IMR-90 (cell line): Measurements from ENCODE around the gene NR2C2. TPM values are rescaled to one million over a fixed set of nuclear protein-coding genes. Genes with fewer than 3 reads are reported as not detected.

Source experiments
- ATAC-seq: fragments of 200-7000 bp; cut with Tn5 transposase; 2 replicates; pipeline ENCODE4 v1.9.1; 2020; ENCODE audit warnings: low read depth, mild to moderate bottlenecking, moderate library complexity
- BruUV-seq: library from RNA; stranded (reverse); fragments of 400-500 nt; replicated peaks from 2 replicates; lab custom pipeline; 2021; lab: Mats Ljungman, UMichigan
- CTCF ChIA-PET: fragments of 300-600 bp; formaldehyde crosslinking; extraction: SDS; loops from one replicate; lab custom pipeline; 2021; ENCODE audit warnings: antibody characterized with exemption; lab: Yijun Ruan, JAX
- POLR2A ChIA-PET: fragments of 300-600 bp; sonication (Branson Sonifier 250); formaldehyde crosslinking; loops from one replicate; lab custom pipeline; 2022; ENCODE audit warnings: antibody characterized with exemption; ENCODE audit not compliant: unreplicated experiment; lab: Charles Lee
- DNase-seq: peaks from one replicate; pipeline ENCODE4 v3.0.0; 2013
- H2AFZ ChIP-seq: replicated peaks from 2 replicates; pipeline ENCODE3; 2013; ENCODE audit warnings: low read length, mild to moderate bottlenecking; ENCODE audit not compliant: poor library complexity
- H2AK5ac ChIP-seq: 2 replicates; pipeline ENCODE4 v1.6.1; 2013; ENCODE audit warnings: low read depth, low read length, inconsistent platforms
- H2AK9ac ChIP-seq: replicated peaks from 2 replicates; pipeline ENCODE3; 2013; ENCODE audit warnings: mild to moderate bottlenecking, low read depth, low read length, moderate library complexity; ENCODE audit not compliant: poor library complexity
- H2BK120ac ChIP-seq: 2 replicates; pipeline ENCODE4 v1.6.1; 2013; ENCODE audit warnings: low read depth, low read length, inconsistent platforms
- H2BK15ac ChIP-seq: 3 replicates; pipeline ENCODE4 v1.6.1; 2013; ENCODE audit warnings: low read depth, low read length, inconsistent platforms
- H2BK20ac ChIP-seq: 2 replicates; pipeline ENCODE4 v1.6.1; 2013; ENCODE audit warnings: low read depth, mild to moderate bottlenecking, inconsistent platforms, low read length, moderate library complexity
- H2BK5ac ChIP-seq: 2 replicates; pipeline ENCODE4 v1.6.1; 2013; ENCODE audit warnings: mild to moderate bottlenecking, low read depth, low read length, inconsistent platforms; ENCODE audit not compliant: poor library complexity, severe bottlenecking
- H3K14ac ChIP-seq: replicated peaks from 2 replicates; pipeline ENCODE4 v1.6.1; 2013; ENCODE audit warnings: low read depth, low read length, inconsistent platforms
- H3K18ac ChIP-seq: 2 replicates; pipeline ENCODE4 v1.6.1; 2013; ENCODE audit warnings: low read depth, low read length, control low read depth
- H3K23ac ChIP-seq: 2 replicates; pipeline ENCODE4 v1.6.1; 2013; ENCODE audit warnings: low read depth, low read length, inconsistent platforms
- H3K27ac ChIP-seq: 2 replicates; pipeline ENCODE4 v1.5.1; 2013; ENCODE audit warnings: mild to moderate bottlenecking, control low read depth, low read length; ENCODE audit not compliant: insufficient read depth
- H3K27me3 ChIP-seq: 2 replicates; pipeline ENCODE4 v1.6.1; 2013; ENCODE audit warnings: low read length; ENCODE audit not compliant: control insufficient read depth, insufficient read depth
- H3K36me3 ChIP-seq: 2 replicates; pipeline ENCODE4 v1.6.1; 2013; ENCODE audit warnings: low read length, mixed read lengths; ENCODE audit not compliant: control insufficient read depth, insufficient read depth
- H3K4ac ChIP-seq: 2 replicates; pipeline ENCODE4 v1.6.1; 2013; ENCODE audit warnings: low read depth, low read length, inconsistent platforms
- H3K4me1 ChIP-seq: 2 replicates; pipeline ENCODE4 v1.6.1; 2013; ENCODE audit warnings: low read length, mixed read lengths; ENCODE audit not compliant: control insufficient read depth, insufficient read depth
- H3K4me2 ChIP-seq: 2 replicates; pipeline ENCODE4 v1.6.1; 2013; ENCODE audit warnings: low read depth, mild to moderate bottlenecking, control low read depth, low read length, moderate library complexity
- H3K4me3 ChIP-seq: 2 replicates; pipeline ENCODE4 v1.5.1; 2013; ENCODE audit warnings: low read depth, mild to moderate bottlenecking, control low read depth, low read length, moderate library complexity; ENCODE audit not compliant: insufficient read depth
- H3K56ac ChIP-seq: 2 replicates; pipeline ENCODE4 v1.6.1; 2013; ENCODE audit warnings: low read length, inconsistent platforms; ENCODE audit not compliant: insufficient read depth; ENCODE audit errors: extremely low read depth
- H3K79me1 ChIP-seq, 2 experiments: 2 replicates each; pipeline ENCODE4 v1.6.1; 2013; ENCODE audit warnings: low read length in 2 of 2, inconsistent platforms in 1 of 2, low read depth in 1 of 2
- H3K9ac ChIP-seq: 2 replicates; pipeline ENCODE4 v1.6.1; 2013; ENCODE audit warnings: low read depth, low read length, control low read depth
- H3K9me1 ChIP-seq: 2 replicates; pipeline ENCODE4 v1.6.1; 2013; ENCODE audit warnings: low read length, inconsistent platforms; ENCODE audit not compliant: insufficient read depth
- H3K9me3 ChIP-seq: 2 replicates; pipeline ENCODE4 v1.6.1; 2013; ENCODE audit warnings: low read length; ENCODE audit not compliant: control insufficient read depth, insufficient read depth
- H4K20me1 ChIP-seq: 2 replicates; pipeline ENCODE4 v1.6.1; 2013; ENCODE audit warnings: low read length, inconsistent platforms; ENCODE audit not compliant: insufficient read depth
- H4K5ac ChIP-seq: 2 replicates; pipeline ENCODE4 v1.6.1; 2013; ENCODE audit warnings: mild to moderate bottlenecking, low read depth, low read length, control low read depth
- H4K8ac ChIP-seq, 2 experiments: 2 replicates each; pipeline ENCODE4 v1.6.1; 2013; ENCODE audit warnings: low read depth in 2 of 2, low read length in 2 of 2, control low read depth in 1 of 2, inconsistent platforms in 1 of 2
- H4K91ac ChIP-seq: 2 replicates; pipeline ENCODE4 v1.6.1; 2013; ENCODE audit warnings: low read depth, low read length, inconsistent platforms; ENCODE audit not compliant: insufficient read depth
- CHD1 ChIP-seq: IDR thresholded peaks from 2 replicates; pipeline ENCODE4 v1.6.1; 2012; ENCODE audit warnings: low read depth, low read length, improper control_type of control experiment
- FOS ChIP-seq: fragments of 150-350 bp; IDR thresholded peaks from 2 replicates; pipeline ENCODE4 v1.6.1; 2016; ENCODE audit warnings: low read depth, low read length
- MXI1 ChIP-seq: IDR thresholded peaks from 2 replicates; pipeline ENCODE4 v1.6.1; 2012; ENCODE audit warnings: low read depth, mild to moderate bottlenecking, low read length, moderate library complexity, borderline replicate concordance
- RAD21 ChIP-seq: IDR thresholded peaks from 2 replicates; pipeline ENCODE4 v1.6.1; 2012; ENCODE audit warnings: low read length, improper control_type of control experiment
- RCOR1 ChIP-seq: IDR thresholded peaks from 2 replicates; pipeline ENCODE4 v1.6.1; 2012; ENCODE audit warnings: mild to moderate bottlenecking, low read length, improper control_type of control experiment; ENCODE audit not compliant: insufficient replicate concordance
- WGBS, 2 experiments: methylation state at CpG; one replicate each; pipeline versions ENCODE4 v1.1.5 to v1.1.7; 2013; ENCODE audit warnings: missing lambda C conversion rate in 2 of 2; ENCODE audit not compliant: insufficient read length in 1 of 2; ENCODE audit errors: extremely low coverage in 2 of 2; 5-methylcytosine and 5-hydroxymethylcytosine counted together
- dilution Hi-C: fragments of 300-500 bp; cut with HindIII; formaldehyde crosslinking; loops from one replicate; pipeline ENCODE4 v1.14.3; 2018; ENCODE audit warnings: low sequenced_read_pairs; ENCODE audit not compliant: unreplicated experiment
- in situ Hi-C: fragments of 300-500 bp; cut with MboI; formaldehyde crosslinking; loops from 3 replicates; pipeline ENCODE4 v1.14.3; 2019; ENCODE audit warnings: low sequenced_read_pairs, inconsistent platforms, mixed read lengths
- intact Hi-C: fragments of 100-400 bp; cut with micrococcal nuclease; formaldehyde crosslinking; loops from 2 replicates; pipeline ENCODE4 v1.10.0; 2022
- polyA plus RNA-seq, 3 experiments: library from polyadenylated mRNA; depleted of rRNA; stranded (reverse); fragments of >200 nt; gene quantifications; 2 replicates each; pipeline ENCODE4 v1.2.3, GENCODE V29; 2012; ENCODE audit warnings: low replicate concordance in 1 of 3
- total RNA-seq: library from RNA; depleted of rRNA; stranded (reverse); fragments of >200 nt; gene quantifications from 2 replicates; pipeline ENCODE4 v1.2.3, GENCODE V29; 2012
- TF ChIP-seq, protein P1 (sequence below): fragments of 150-350 bp; IDR thresholded peaks from 2 replicates; pipeline ENCODE4 v1.6.1; 2016; ENCODE audit warnings: low read depth, mild to moderate bottlenecking, low read length, moderate library complexity, borderline replicate concordance

Gene NR2C2
- total and polyA plus RNA-seq, 2 of the 4 experiments (the other 2 are of a cell fraction), result 10.4 to 13.8 TPM

- H3K27me3 ChIP-seq, result no peaks in the 10 kb centered on the region
- DNase-seq (no peak), ATAC-seq (no peak)
- H2AK5ac ChIP-seq, result no peak overlapping the region
- H2BK5ac ChIP-seq, result no peak overlapping the region
- H2BK20ac ChIP-seq, result no peak overlapping the region
- no peak overlapping the region for H3K4me3 ChIP-seq
- H4K5ac ChIP-seq, result no peak overlapping the region
- H4K20me1 ChIP-seq, result peaks cover 3% of the 10 kb centered on the region
- H3K23ac ChIP-seq, result no peak overlapping the region
- H3K4ac ChIP-seq, result no peak overlapping the region
- TF ChIP-seq CHD1 (no peak), FOS (no peak), RAD21 (no peak), RCOR1 (no peak), MXI1 (no peak)
- TF ChIP-seq, protein P1, sequence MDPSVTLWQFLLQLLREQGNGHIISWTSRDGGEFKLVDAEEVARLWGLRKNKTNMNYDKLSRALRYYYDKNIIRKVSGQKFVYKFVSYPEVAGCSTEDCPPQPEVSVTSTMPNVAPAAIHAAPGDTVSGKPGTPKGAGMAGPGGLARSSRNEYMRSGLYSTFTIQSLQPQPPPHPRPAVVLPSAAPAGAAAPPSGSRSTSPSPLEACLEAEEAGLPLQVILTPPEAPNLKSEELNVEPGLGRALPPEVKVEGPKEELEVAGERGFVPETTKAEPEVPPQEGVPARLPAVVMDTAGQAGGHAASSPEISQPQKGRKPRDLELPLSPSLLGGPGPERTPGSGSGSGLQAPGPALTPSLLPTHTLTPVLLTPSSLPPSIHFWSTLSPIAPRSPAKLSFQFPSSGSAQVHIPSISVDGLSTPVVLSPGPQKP, result no peak
- no peak overlapping the region for H3K56ac ChIP-seq
- H4K91ac ChIP-seq, result no peak overlapping the region
- no peak overlapping the region for H2BK120ac ChIP-seq
- H3K79me1 ChIP-seq, result peaks cover 2 to 4% of the 10 kb centered on the region in 2 experiments; a peak in 3 of 4 replicates
- CTCF ChIA-PET, result interaction anchor here (1.4 kb wide), 1 partner anchor 19 kb away, joined by 4 read pairs; no protein-coding TSS in a partner anchor
- H3K14ac ChIP-seq, result no peak overlapping the region
- H2BK15ac ChIP-seq, result no peak overlapping the region
- H3K9me3 ChIP-seq, result no peaks in the 10 kb centered on the region
- H3K36me3 ChIP-seq, result peaks cover 59% of the 10 kb centered on the region
- H3K4me1 ChIP-seq, result no peaks in the 10 kb centered on the region
- no peak overlapping the region for H2AFZ ChIP-seq
- in situ Hi-C loops (loop anchor here (25.0 kb wide), 1 partner anchor 370 kb away; the partner anchor contains the start of gene CCDC174), dilution Hi-C loops (no loop called here), intact Hi-C loops (no loop called here)
- no peak overlapping the region for H3K9ac ChIP-seq
- no peak overlapping the region for H2AK9ac ChIP-seq
- no TSS peak for BruUV-seq
- H4K8ac ChIP-seq, result no peak overlapping the region
- POLR2A ChIA-PET, result no interaction called here
- no peak overlapping the region for H3K18ac ChIP-seq
- no CpG with 5 or more reads among the region's 2 CpGs for WGBS, 2 experiments
- H3K27ac ChIP-seq, result no peak overlapping the region
- no peak overlapping the region for H3K4me2 ChIP-seq
- H3K9me1 ChIP-seq, result peaks cover 3% of the 10 kb centered on the region; the same call in 1 of the 2 replicates
Measured at GRCh38 chr3:15032650-15033049, 85.3 kb downstream of the NR2C2 start.
